HFFc6 (cell line): Measurements from ENCODE around the gene CDHR4. TPM values are rescaled to one million over a fixed set of nuclear protein-coding genes. Genes with fewer than 3 reads are reported as not detected.

Experiments used
- DNase-seq: peaks from one replicate; pipeline ENCODE4 v3.0.0-alpha.2; 2018
- H3K27ac Mint-ChIP-seq: 2 replicates; pipeline ENCODE4 v1.8.0; 2020; ENCODE audit warnings: mild to moderate bottlenecking, mixed read lengths
- H3K27me3 Mint-ChIP-seq: 2 replicates; pipeline ENCODE4 v1.8.0; 2021; ENCODE audit warnings: mild to moderate bottlenecking, moderate library complexity, mixed read lengths; ENCODE audit not compliant: insufficient read depth
- H3K36me3 Mint-ChIP-seq: 2 replicates; pipeline ENCODE4 v1.8.0; 2021; ENCODE audit warnings: low read depth, mixed read lengths
- H3K4me1 Mint-ChIP-seq: 2 replicates; pipeline ENCODE4 v1.8.0; 2020; ENCODE audit warnings: low read depth, mixed read lengths
- H3K4me3 Mint-ChIP-seq: 2 replicates; pipeline ENCODE4 v1.8.0; 2020; ENCODE audit warnings: mild to moderate bottlenecking, moderate library complexity, mixed read lengths
- H3K9me3 Mint-ChIP-seq: 2 replicates; pipeline ENCODE4 v1.8.0; 2020; ENCODE audit warnings: mild to moderate bottlenecking, mixed read lengths
- CTCF ChIP-seq: fragments of 200-600 bp; sonication (generic); IDR thresholded peaks from 2 replicates; pipeline ENCODE4 v1.5.0; 2021; ENCODE audit warnings: antibody characterized with exemption, mild to moderate bottlenecking
- total RNA-seq, 6 experiments: library from RNA; stranded (reverse); fragmentation: NEBNext Ultra II Directional; extraction: Animal tissue kit (Norgen Biotek cat#: 25700); gene quantifications; 2 replicates in 1 of 6; 3 replicates in 5 of 6; pipeline ENCODE4 v1.2.3, GENCODE V29; 2021

CDHR4 gene
- total RNA-seq, 6 experiments from 2014 or later = 0.17 to 0.18 TPM; not detected in 4

GRCh38 chr3:49771340-49771938, 28.2 kb downstream of the CDHR4 start:
- Mint-ChIP-seq H3K27ac (no peak overlapping the region), H3K4me1 (peaks cover 37% of the 10 kb centered on the region), H3K36me3 (peaks cover 10% of the 10 kb centered on the region), H3K9me3 (no peaks in the 10 kb centered on the region), H3K27me3 (no peaks in the 10 kb centered on the region), H3K4me3 (no peak overlapping the region)
- no peak for TF ChIP-seq CTCF
- DNase-seq = no peak

- no peak for DNase-seq
- Mint-ChIP-seq H3K27me3 (no peaks in the 10 kb centered on the region), H3K4me3 (no peak overlapping the region), H3K27ac (peak overlapping the region; percentile 32; the same call in 1 of the 2 replicates), H3K4me1 (peaks cover 28% of the 10 kb centered on the region), H3K36me3 (peaks cover 11% of the 10 kb centered on the region), H3K9me3 (no peaks in the 10 kb centered on the region)
- no peak for TF ChIP-seq CTCF
Observed at GRCh38 chr3:49769926-49770325, 29.7 kb downstream of the CDHR4 start.

GRCh38 chr3:49769286-49769915, 30.3 kb downstream of the CDHR4 start:
- Mint-ChIP-seq H3K27me3 (no peaks in the 10 kb centered on the region), H3K27ac (peak overlapping the region; percentile 32; the same call in 1 of the 2 replicates), H3K9me3 (no peaks in the 10 kb centered on the region), H3K4me3 (no peak overlapping the region), H3K4me1 (peaks cover 22% of the 10 kb centered on the region), H3K36me3 (peaks cover 16% of the 10 kb centered on the region)
- no peak for TF ChIP-seq CTCF
- peak; percentile 12 for DNase-seq

GRCh38 chr3:49763981-49764380, 35.7 kb downstream of the CDHR4 start:
- H3K27ac Mint-ChIP-seq = no peak overlapping the region
- DNase-seq = no peak
- no peak overlapping the region for H3K4me3 Mint-ChIP-seq
- no peaks in the 10 kb centered on the region for H3K27me3 Mint-ChIP-seq
- H3K36me3 Mint-ChIP-seq = peaks cover 11% of the 10 kb centered on the region; the same call in 1 of the 2 replicates
- TF ChIP-seq CTCF = no peak
- H3K4me1 Mint-ChIP-seq = no peaks in the 10 kb centered on the region
- H3K9me3 Mint-ChIP-seq = no peaks in the 10 kb centered on the region

GRCh38 chr3:49761661-49762060, 38.0 kb downstream of the CDHR4 start:
- Mint-ChIP-seq H3K4me1 (no peaks in the 10 kb centered on the region), H3K27me3 (no peaks in the 10 kb centered on the region), H3K4me3 (no peak overlapping the region), H3K36me3 (peaks cover 11% of the 10 kb centered on the region; the same call in 1 of the 2 replicates), H3K27ac (no peak overlapping the region), H3K9me3 (no peaks in the 10 kb centered on the region)
- no peak for TF ChIP-seq CTCF
- DNase-seq = no peak
